Nephron progenitor cell (in vitro differentiated cells): ENCODE measurements around the gene CDH1.
A peak's percentile ranks its signal among the peaks of the same experiment; 100 is the strongest.

Experiments used
- DNase-seq: peaks from one replicate; pipeline ENCODE4 v3.0.0; 2021
- H3K27ac Mint-ChIP-seq: 2 replicates; pipeline ENCODE4 v1.8.0; 2021; ENCODE audit warnings: mild to moderate bottlenecking, moderate library complexity, mixed read lengths
- H3K27me3 Mint-ChIP-seq: 2 replicates; pipeline ENCODE4 v1.8.0; 2021; ENCODE audit warnings: mild to moderate bottlenecking, low read depth, mixed read lengths; ENCODE audit not compliant: poor library complexity
- H3K36me3 Mint-ChIP-seq: 2 replicates; pipeline ENCODE4 v1.8.0; 2021; ENCODE audit warnings: low read depth, mixed read lengths
- H3K4me1 Mint-ChIP-seq: 2 replicates; pipeline ENCODE4 v1.8.0; 2021; ENCODE audit warnings: mixed read lengths
- H3K4me3 Mint-ChIP-seq: 2 replicates; pipeline ENCODE4 v1.8.0; 2021; ENCODE audit warnings: mild to moderate bottlenecking, moderate library complexity, mixed read lengths
- H3K9me3 Mint-ChIP-seq: 2 replicates; pipeline ENCODE4 v1.8.0; 2021; ENCODE audit warnings: mild to moderate bottlenecking, moderate library complexity, mixed read lengths
- TF ChIP-seq, protein P1 (sequence below): fragments of 200-600 bp; sonication (generic); IDR thresholded peaks from 2 replicates; pipeline ENCODE4 v1.5.0; 2021; ENCODE audit warnings: antibody characterized with exemption

Gene CDH1

DNA sequence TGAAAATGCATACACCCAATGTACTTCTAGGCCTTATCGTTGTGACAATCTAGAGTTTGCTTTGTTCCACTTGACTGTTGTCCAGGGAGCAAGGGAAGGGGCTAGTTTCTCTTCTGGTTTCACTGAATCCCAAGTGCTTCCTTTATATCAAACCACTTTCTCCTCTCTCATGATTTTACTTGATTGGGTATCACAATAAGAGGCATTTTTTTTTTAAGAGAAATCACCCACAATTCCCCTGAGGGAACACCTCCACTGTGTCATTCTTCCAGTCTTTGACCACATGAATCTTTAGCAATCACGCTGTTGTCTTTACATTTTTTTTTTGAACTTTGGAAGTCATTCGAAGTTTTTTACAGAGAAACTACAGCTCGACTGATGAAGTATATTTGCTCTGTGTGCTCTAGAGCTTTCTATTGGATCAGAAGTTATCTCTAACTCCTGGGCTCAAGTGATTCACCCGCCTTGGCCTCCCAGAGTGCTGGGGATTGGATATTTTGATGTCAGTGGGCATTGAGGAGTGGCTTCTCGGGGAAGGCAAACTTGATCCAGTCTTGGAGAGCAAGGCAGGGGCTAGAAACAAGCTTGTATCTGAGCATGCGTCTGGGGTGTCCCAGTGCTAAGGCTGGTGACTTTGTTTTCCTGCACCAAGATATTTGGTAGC is 3.0 kb downstream of the CDH1 start:
- Mint-ChIP-seq H3K27me3 (peaks cover 50% of the 10 kb centered on the region), H3K36me3 (no peaks in the 10 kb centered on the region), H3K9me3 (no peaks in the 10 kb centered on the region), H3K4me3 (no peak overlapping the region), H3K4me1 (peaks cover 55% of the 10 kb centered on the region), H3K27ac (no peak overlapping the region)
- TF ChIP-seq, protein P1, sequence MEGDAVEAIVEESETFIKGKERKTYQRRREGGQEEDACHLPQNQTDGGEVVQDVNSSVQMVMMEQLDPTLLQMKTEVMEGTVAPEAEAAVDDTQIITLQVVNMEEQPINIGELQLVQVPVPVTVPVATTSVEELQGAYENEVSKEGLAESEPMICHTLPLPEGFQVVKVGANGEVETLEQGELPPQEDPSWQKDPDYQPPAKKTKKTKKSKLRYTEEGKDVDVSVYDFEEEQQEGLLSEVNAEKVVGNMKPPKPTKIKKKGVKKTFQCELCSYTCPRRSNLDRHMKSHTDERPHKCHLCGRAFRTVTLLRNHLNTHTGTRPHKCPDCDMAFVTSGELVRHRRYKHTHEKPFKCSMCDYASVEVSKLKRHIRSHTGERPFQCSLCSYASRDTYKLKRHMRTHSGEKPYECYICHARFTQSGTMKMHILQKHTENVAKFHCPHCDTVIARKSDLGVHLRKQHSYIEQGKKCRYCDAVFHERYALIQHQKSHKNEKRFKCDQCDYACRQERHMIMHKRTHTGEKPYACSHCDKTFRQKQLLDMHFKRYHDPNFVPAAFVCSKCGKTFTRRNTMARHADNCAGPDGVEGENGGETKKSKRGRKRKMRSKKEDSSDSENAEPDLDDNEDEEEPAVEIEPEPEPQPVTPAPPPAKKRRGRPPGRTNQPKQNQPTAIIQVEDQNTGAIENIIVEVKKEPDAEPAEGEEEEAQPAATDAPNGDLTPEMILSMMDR, result no peak
- no peak for DNase-seq

DNA sequence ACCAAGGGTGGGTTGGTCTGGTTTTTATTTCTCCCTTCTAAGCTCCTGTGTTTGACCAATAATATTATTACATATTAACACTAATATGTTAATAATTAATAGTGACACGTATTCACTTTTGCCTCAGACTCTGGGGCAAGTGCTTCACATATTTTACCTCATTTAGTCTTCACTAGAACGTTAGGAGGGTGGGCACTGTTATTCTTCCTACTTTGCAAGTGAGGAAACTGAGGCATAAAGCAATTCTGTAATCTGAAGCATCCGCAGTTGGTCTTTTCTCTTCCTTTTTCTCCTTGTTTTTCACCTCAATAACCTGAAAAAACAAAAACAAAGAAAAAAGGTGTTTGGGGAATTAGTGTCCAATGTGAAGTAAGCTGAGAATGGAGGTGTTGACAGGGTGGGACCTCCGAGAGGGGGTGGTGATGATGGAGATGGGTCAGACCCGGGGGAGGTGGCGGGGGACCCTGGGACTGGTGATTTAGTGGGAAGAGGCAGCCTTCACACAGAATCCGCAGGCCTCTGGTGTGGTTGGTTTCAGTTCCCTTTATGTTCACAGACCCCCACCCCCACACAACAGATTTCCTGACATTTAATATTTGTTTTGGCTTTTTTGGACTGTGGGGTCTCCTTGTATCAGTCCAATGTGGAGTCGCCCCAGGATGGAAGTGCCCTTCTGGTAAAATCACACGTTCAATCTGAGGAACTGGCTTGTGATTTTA is 3.7 kb downstream of the CDH1 start:
- Mint-ChIP-seq H3K9me3 (no peaks in the 10 kb centered on the region), H3K27me3 (peaks cover 48% of the 10 kb centered on the region), H3K27ac (peak overlapping the region; percentile 68), H3K4me3 (peak overlapping the region; percentile 35), H3K4me1 (peaks cover 55% of the 10 kb centered on the region), H3K36me3 (no peaks in the 10 kb centered on the region)
- TF ChIP-seq, protein P1, result no peak
- DNase-seq, result no peak

DNA sequence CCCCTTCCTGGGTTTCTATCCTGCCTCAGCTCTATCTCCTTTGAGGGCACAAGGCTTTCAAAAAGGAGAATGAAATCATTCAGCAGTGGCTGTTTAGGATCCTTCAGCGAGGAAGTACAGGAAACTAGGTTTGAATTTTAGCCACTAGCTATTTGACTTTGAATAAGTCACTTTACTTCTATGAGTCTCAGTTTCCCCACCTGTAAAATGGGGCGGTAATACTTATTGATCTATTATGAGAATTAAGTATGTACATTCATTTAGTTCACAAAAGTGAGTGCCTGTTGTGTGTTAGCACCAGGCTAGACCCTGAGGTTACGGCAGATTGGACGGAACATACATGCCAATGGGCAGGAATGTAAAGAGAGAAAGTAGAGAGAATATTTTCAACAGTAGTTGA is 6.6 kb downstream of the CDH1 start:
- no peaks in the 10 kb centered on the region for H3K36me3 Mint-ChIP-seq
- DNase-seq, result no peak
- H3K27ac Mint-ChIP-seq, result no peak overlapping the region
- H3K27me3 Mint-ChIP-seq, result peaks cover 21% of the 10 kb centered on the region
- TF ChIP-seq, protein P1, result no peak
- H3K9me3 Mint-ChIP-seq, result no peaks in the 10 kb centered on the region
- H3K4me1 Mint-ChIP-seq, result peaks cover 50% of the 10 kb centered on the region
- H3K4me3 Mint-ChIP-seq, result no peak overlapping the region

DNA sequence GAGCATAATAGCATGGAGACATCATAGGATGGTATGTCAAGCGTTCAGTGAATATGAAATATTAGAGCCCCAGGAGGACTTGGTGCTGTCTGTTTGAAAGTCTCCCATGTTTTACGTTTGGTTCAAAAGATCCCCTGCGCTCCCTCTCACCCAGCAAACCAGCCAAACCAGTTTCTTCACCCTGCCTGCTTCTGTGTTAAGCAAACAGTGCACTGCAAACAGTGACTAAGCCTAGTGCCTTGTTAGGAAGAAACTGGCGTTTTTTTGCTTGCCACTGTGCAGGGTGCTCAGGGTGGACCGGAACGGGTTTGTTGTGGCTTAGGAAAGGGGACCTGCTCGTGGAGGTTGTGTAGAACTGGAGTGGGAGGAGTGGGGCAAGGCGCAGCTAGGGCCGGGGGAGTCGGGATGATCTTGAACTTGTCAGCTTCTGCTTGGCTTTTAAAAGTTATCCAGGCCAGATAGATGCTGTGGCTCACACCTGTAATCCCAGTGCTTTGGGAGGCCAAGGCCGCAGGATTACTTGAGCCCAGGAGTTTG is 7.7 kb downstream of the CDH1 start:
- TF ChIP-seq, protein P1, result no peak
- no peak overlapping the region for H3K4me3 Mint-ChIP-seq
- no peaks in the 10 kb centered on the region for H3K9me3 Mint-ChIP-seq
- H3K27ac Mint-ChIP-seq, result no peak overlapping the region
- DNase-seq, result no peak
- peaks cover 50% of the 10 kb centered on the region for H3K4me1 Mint-ChIP-seq
- H3K36me3 Mint-ChIP-seq, result no peaks in the 10 kb centered on the region
- H3K27me3 Mint-ChIP-seq, result peaks cover 18% of the 10 kb centered on the region

DNA sequence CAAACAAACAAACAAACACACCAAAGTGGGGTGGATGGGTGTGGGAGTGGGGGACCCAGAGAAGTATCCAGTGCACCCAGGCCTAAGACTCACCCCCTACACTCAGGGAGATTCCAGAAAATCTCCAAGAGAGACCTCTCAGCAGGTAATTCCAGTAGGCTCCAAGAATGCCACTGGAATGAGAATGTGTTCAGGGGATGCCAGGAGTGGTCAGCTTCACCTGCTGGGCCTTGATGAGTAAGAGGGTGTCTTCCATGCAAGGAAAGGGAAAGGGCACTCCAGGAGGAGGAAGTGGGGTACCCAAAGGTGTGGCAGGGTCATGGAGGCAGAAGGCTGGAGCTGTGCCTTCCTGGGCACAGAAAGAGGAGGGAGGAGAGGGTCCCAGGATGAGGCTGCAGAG is 9.9 kb downstream of the CDH1 start:
- no peaks in the 10 kb centered on the region for H3K9me3 Mint-ChIP-seq

More for the DNA sequence above, 9.9 kb downstream of the CDH1 start:
- no peaks in the 10 kb centered on the region for H3K36me3 Mint-ChIP-seq
- no peak for DNase-seq
- peaks cover 29% of the 10 kb centered on the region for H3K4me1 Mint-ChIP-seq
- no peak overlapping the region for H3K27ac Mint-ChIP-seq
- peaks cover 12% of the 10 kb centered on the region for H3K27me3 Mint-ChIP-seq
- TF ChIP-seq, protein P1, result no peak
- no peak overlapping the region for H3K4me3 Mint-ChIP-seq
